OCI-LY7 (cell line): Measurements from ENCODE around the gene PKLR.

Experiments used
- CTCF ChIP-seq: fragments of 200-600 bp; sonication (generic); conservative IDR thresholded peaks from 2 replicates; pipeline ENCODE4 v1.5.1; 2014; ENCODE audit warnings: mild to moderate bottlenecking, antibody characterized with exemption, low read length, moderate library complexity, mixed read lengths
- EZH2phosphoT487 ChIP-seq: fragments of 200-600 bp; sonication (generic); IDR thresholded peaks from 2 replicates; pipeline ENCODE4 v1.6.1; 2018; ENCODE audit warnings: low read depth, borderline replicate concordance, mild to moderate bottlenecking, mixed run types, antibody characterized with exemption, low read length, moderate library complexity, mixed read lengths

- TF ChIP-seq EZH2phosphoT487 (no peak), CTCF (no peak)
Observed at GRCh38 chr1:155308493-155309422, 7.5 kb upstream of the PKLR start, which contains the start of gene FDPS.
